ENCODE results near the gene KRT77.
"Not testable (repeated sequence)": the region's sequence is repeated elsewhere in the genome, so short reads cannot be mapped to it uniquely, and the experiment has no call there.

KRT77 gene

GRCh38 chr12:52676163-52676562 lies 27.2 kb downstream of the KRT77 start:
- no peak for DNase-seq (ENCODE audit: low read depth, low spot score)

GRCh38 chr12:52675301-52675701 lies 28.0 kb downstream of the KRT77 start:
- DNase-seq (ENCODE audit: low read depth, low spot score): no peak

GRCh38 chr12:52674433-52674775 lies 28.9 kb downstream of the KRT77 start:
- DNase-seq (ENCODE audit: low read depth, low spot score): no peak

- DNase-seq (ENCODE audit: low read depth, low spot score): no peak
Observed at GRCh38 chr12:52673713-52674432, 29.5 kb downstream of the KRT77 start.

GRCh38 chr12:52673217-52673616 lies 30.1 kb downstream of the KRT77 start:
- no peak for DNase-seq (ENCODE audit: low read depth, low spot score)

- DNase-seq (ENCODE audit: low read depth, low spot score): no peak
Observed at GRCh38 chr12:52672321-52672933, 30.9 kb downstream of the KRT77 start.

GRCh38 chr12:52670961-52671360 lies 32.4 kb downstream of the KRT77 start:
- no peak for DNase-seq (ENCODE audit: low read depth, low spot score)

GRCh38 chr12:52670506-52670905 lies 32.8 kb downstream of the KRT77 start:
- no peak for DNase-seq (ENCODE audit: low read depth, low spot score)

GRCh38 chr12:52669941-52670340 lies 33.4 kb downstream of the KRT77 start:
- not testable (repeated sequence) for DNase-seq (ENCODE audit: low read depth, low spot score)

GRCh38 chr12:52669426-52669825 lies 33.9 kb downstream of the KRT77 start:
- DNase-seq (ENCODE audit: low read depth, low spot score): no peak

- no peak for DNase-seq (ENCODE audit: low read depth, low spot score)
Observed at GRCh38 chr12:52667931-52668330, 35.4 kb downstream of the KRT77 start.

GRCh38 chr12:52667509-52667908 lies 35.8 kb downstream of the KRT77 start:
- DNase-seq (ENCODE audit: low read depth, low spot score): no peak

- no peak for DNase-seq (ENCODE audit: low read depth, low spot score)
Observed at GRCh38 chr12:52666471-52666870, 36.9 kb downstream of the KRT77 start.

- DNase-seq (ENCODE audit: low read depth, low spot score): no peak
Observed at GRCh38 chr12:52663420-52663819, 39.9 kb downstream of the KRT77 start.

GRCh38 chr12:52662918-52663229 lies 40.5 kb downstream of the KRT77 start:
- DNase-seq (ENCODE audit: low read depth, low spot score): no peak

GRCh38 chr12:52662093-52662917 lies 41.0 kb downstream of the KRT77 start:
- DNase-seq (ENCODE audit: low read depth, low spot score): no peak

- DNase-seq (ENCODE audit: low read depth, low spot score): no peak
Observed at GRCh38 chr12:52661668-52662067, 41.7 kb downstream of the KRT77 start.

GRCh38 chr12:52660934-52661499 lies 42.3 kb downstream of the KRT77 start:
- no peak for DNase-seq (ENCODE audit: low read depth, low spot score)

- no peak for DNase-seq (ENCODE audit: low read depth, low spot score)
Observed at GRCh38 chr12:52659951-52660350, 43.4 kb downstream of the KRT77 start.

- no peak for DNase-seq (ENCODE audit: low read depth, low spot score)
Observed at GRCh38 chr12:52659395-52659794, 43.9 kb downstream of the KRT77 start.

GRCh38 chr12:52658196-52658595 lies 45.1 kb downstream of the KRT77 start:
- DNase-seq (ENCODE audit: low read depth, low spot score): no peak

GRCh38 chr12:52657250-52657902 lies 45.9 kb downstream of the KRT77 start:
- DNase-seq (ENCODE audit: low read depth, low spot score): no peak
